IMR-90 (cell line): Measurements from ENCODE around the gene SLC6A6. TPM values are rescaled to one million over a fixed set of nuclear protein-coding genes. Genes with fewer than 3 reads are reported as not detected.

Experiments
- ATAC-seq: fragments of 200-7000 bp; cut with Tn5 transposase; 2 replicates; pipeline ENCODE4 v1.9.1; 2020; ENCODE audit warnings: low read depth, mild to moderate bottlenecking, moderate library complexity
- BruUV-seq: library from RNA; stranded (reverse); fragments of 400-500 nt; replicated peaks from 2 replicates; lab custom pipeline; 2021; lab: Mats Ljungman, UMichigan
- CTCF ChIA-PET: fragments of 300-600 bp; formaldehyde crosslinking; extraction: SDS; loops from one replicate; lab custom pipeline; 2021; ENCODE audit warnings: antibody characterized with exemption; lab: Yijun Ruan, JAX
- POLR2A ChIA-PET: fragments of 300-600 bp; sonication (Branson Sonifier 250); formaldehyde crosslinking; loops from one replicate; lab custom pipeline; 2022; ENCODE audit warnings: antibody characterized with exemption; ENCODE audit not compliant: unreplicated experiment; lab: Charles Lee
- DNase-seq: peaks from one replicate; pipeline ENCODE4 v3.0.0; 2013
- H2AFZ ChIP-seq: replicated peaks from 2 replicates; pipeline ENCODE3; 2013; ENCODE audit warnings: low read length, mild to moderate bottlenecking; ENCODE audit not compliant: poor library complexity
- H2AK5ac ChIP-seq: 2 replicates; pipeline ENCODE4 v1.6.1; 2013; ENCODE audit warnings: low read depth, low read length, inconsistent platforms
- H2AK9ac ChIP-seq: replicated peaks from 2 replicates; pipeline ENCODE3; 2013; ENCODE audit warnings: mild to moderate bottlenecking, low read depth, low read length, moderate library complexity; ENCODE audit not compliant: poor library complexity
- H2BK120ac ChIP-seq: 2 replicates; pipeline ENCODE4 v1.6.1; 2013; ENCODE audit warnings: low read depth, low read length, inconsistent platforms
- H2BK15ac ChIP-seq: 3 replicates; pipeline ENCODE4 v1.6.1; 2013; ENCODE audit warnings: low read depth, low read length, inconsistent platforms
- H2BK20ac ChIP-seq: 2 replicates; pipeline ENCODE4 v1.6.1; 2013; ENCODE audit warnings: low read depth, mild to moderate bottlenecking, inconsistent platforms, low read length, moderate library complexity
- H2BK5ac ChIP-seq: 2 replicates; pipeline ENCODE4 v1.6.1; 2013; ENCODE audit warnings: mild to moderate bottlenecking, low read depth, low read length, inconsistent platforms; ENCODE audit not compliant: poor library complexity, severe bottlenecking
- H3K14ac ChIP-seq: replicated peaks from 2 replicates; pipeline ENCODE4 v1.6.1; 2013; ENCODE audit warnings: low read depth, low read length, inconsistent platforms
- H3K18ac ChIP-seq: 2 replicates; pipeline ENCODE4 v1.6.1; 2013; ENCODE audit warnings: low read depth, low read length, control low read depth
- H3K23ac ChIP-seq: 2 replicates; pipeline ENCODE4 v1.6.1; 2013; ENCODE audit warnings: low read depth, low read length, inconsistent platforms
- H3K27ac ChIP-seq: 2 replicates; pipeline ENCODE4 v1.5.1; 2013; ENCODE audit warnings: mild to moderate bottlenecking, control low read depth, low read length; ENCODE audit not compliant: insufficient read depth
- H3K27me3 ChIP-seq: 2 replicates; pipeline ENCODE4 v1.6.1; 2013; ENCODE audit warnings: low read length; ENCODE audit not compliant: control insufficient read depth, insufficient read depth
- H3K36me3 ChIP-seq: 2 replicates; pipeline ENCODE4 v1.6.1; 2013; ENCODE audit warnings: low read length, mixed read lengths; ENCODE audit not compliant: control insufficient read depth, insufficient read depth
- H3K4ac ChIP-seq: 2 replicates; pipeline ENCODE4 v1.6.1; 2013; ENCODE audit warnings: low read depth, low read length, inconsistent platforms
- H3K4me1 ChIP-seq: 2 replicates; pipeline ENCODE4 v1.6.1; 2013; ENCODE audit warnings: low read length, mixed read lengths; ENCODE audit not compliant: control insufficient read depth, insufficient read depth
- H3K4me2 ChIP-seq: 2 replicates; pipeline ENCODE4 v1.6.1; 2013; ENCODE audit warnings: low read depth, mild to moderate bottlenecking, control low read depth, low read length, moderate library complexity
- H3K4me3 ChIP-seq: 2 replicates; pipeline ENCODE4 v1.5.1; 2013; ENCODE audit warnings: low read depth, mild to moderate bottlenecking, control low read depth, low read length, moderate library complexity; ENCODE audit not compliant: insufficient read depth
- H3K56ac ChIP-seq: 2 replicates; pipeline ENCODE4 v1.6.1; 2013; ENCODE audit warnings: low read length, inconsistent platforms; ENCODE audit not compliant: insufficient read depth; ENCODE audit errors: extremely low read depth
- H3K79me1 ChIP-seq, 2 experiments: 2 replicates each; pipeline ENCODE4 v1.6.1; 2013; ENCODE audit warnings: low read length in 2 of 2, inconsistent platforms in 1 of 2, low read depth in 1 of 2
- H3K9ac ChIP-seq: 2 replicates; pipeline ENCODE4 v1.6.1; 2013; ENCODE audit warnings: low read depth, low read length, control low read depth
- H3K9me1 ChIP-seq: 2 replicates; pipeline ENCODE4 v1.6.1; 2013; ENCODE audit warnings: low read length, inconsistent platforms; ENCODE audit not compliant: insufficient read depth
- H3K9me3 ChIP-seq: 2 replicates; pipeline ENCODE4 v1.6.1; 2013; ENCODE audit warnings: low read length; ENCODE audit not compliant: control insufficient read depth, insufficient read depth
- H4K20me1 ChIP-seq: 2 replicates; pipeline ENCODE4 v1.6.1; 2013; ENCODE audit warnings: low read length, inconsistent platforms; ENCODE audit not compliant: insufficient read depth
- H4K5ac ChIP-seq: 2 replicates; pipeline ENCODE4 v1.6.1; 2013; ENCODE audit warnings: mild to moderate bottlenecking, low read depth, low read length, control low read depth
- H4K8ac ChIP-seq, 2 experiments: 2 replicates each; pipeline ENCODE4 v1.6.1; 2013; ENCODE audit warnings: low read depth in 2 of 2, low read length in 2 of 2, control low read depth in 1 of 2, inconsistent platforms in 1 of 2
- H4K91ac ChIP-seq: 2 replicates; pipeline ENCODE4 v1.6.1; 2013; ENCODE audit warnings: low read depth, low read length, inconsistent platforms; ENCODE audit not compliant: insufficient read depth
- MAZ ChIP-seq: IDR thresholded peaks from 2 replicates; pipeline ENCODE4 v1.6.1; 2012; ENCODE audit warnings: low read depth, mild to moderate bottlenecking, low read length, improper control_type of control experiment, moderate library complexity, borderline replicate concordance
- NFE2L2 ChIP-seq: fragments of 150-350 bp; IDR thresholded peaks from 2 replicates; pipeline ENCODE4 v1.6.1; 2016; ENCODE audit warnings: low read depth, mild to moderate bottlenecking, low read length
- WGBS, 2 experiments: methylation state at CpG; one replicate each; pipeline versions ENCODE4 v1.1.5 to v1.1.7; 2013; ENCODE audit warnings: missing lambda C conversion rate in 2 of 2; ENCODE audit not compliant: insufficient read length in 1 of 2; ENCODE audit errors: extremely low coverage in 2 of 2; 5-methylcytosine and 5-hydroxymethylcytosine counted together
- dilution Hi-C: fragments of 300-500 bp; cut with HindIII; formaldehyde crosslinking; loops from one replicate; pipeline ENCODE4 v1.14.3; 2018; ENCODE audit warnings: low sequenced_read_pairs; ENCODE audit not compliant: unreplicated experiment
- in situ Hi-C: fragments of 300-500 bp; cut with MboI; formaldehyde crosslinking; loops from 3 replicates; pipeline ENCODE4 v1.14.3; 2019; ENCODE audit warnings: low sequenced_read_pairs, inconsistent platforms, mixed read lengths
- intact Hi-C: fragments of 100-400 bp; cut with micrococcal nuclease; formaldehyde crosslinking; loops from 2 replicates; pipeline ENCODE4 v1.10.0; 2022
- polyA plus RNA-seq, 3 experiments: library from polyadenylated mRNA; depleted of rRNA; stranded (reverse); fragments of >200 nt; gene quantifications; 2 replicates each; pipeline ENCODE4 v1.2.3, GENCODE V29; 2012; ENCODE audit warnings: low replicate concordance in 1 of 3
- total RNA-seq: library from RNA; depleted of rRNA; stranded (reverse); fragments of >200 nt; gene quantifications from 2 replicates; pipeline ENCODE4 v1.2.3, GENCODE V29; 2012

Gene SLC6A6
- total and polyA plus RNA-seq, 2 of the 4 experiments (the other 2 are of a cell fraction) = 29.9 to 39.4 TPM

DNA sequence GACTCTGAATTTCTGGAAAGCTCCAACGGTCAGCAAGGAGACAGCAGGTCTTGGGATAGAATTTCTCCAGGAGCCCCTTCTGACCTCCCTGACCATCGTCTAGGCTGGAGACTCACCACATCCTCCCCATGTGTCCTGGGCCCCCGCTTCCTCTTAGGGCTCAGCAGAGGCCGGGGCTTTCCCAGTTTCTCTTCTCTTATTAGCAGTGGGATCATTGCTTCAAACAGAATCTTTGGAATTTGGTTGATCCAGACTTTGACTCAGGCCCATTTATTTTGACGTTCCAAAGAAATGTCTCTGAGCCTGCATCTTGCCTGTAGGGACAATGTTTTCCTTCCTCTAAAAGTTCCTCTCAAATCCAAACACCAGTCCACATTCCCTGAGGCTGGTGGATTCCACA is 38.4 kb upstream of the SLC6A6 start:
- TF ChIP-seq MAZ = peak; percentile 30; the same call in 1 of the 2 replicates
- TF ChIP-seq NFE2L2 = no peak
- no peaks in the 10 kb centered on the region for H3K36me3 ChIP-seq
- peaks cover 22% of the 10 kb centered on the region for H3K9me1 ChIP-seq
- no peak overlapping the region for H2AK9ac ChIP-seq
- POLR2A ChIA-PET = no interaction called here
- intact Hi-C loops = no loop called here
- H4K8ac ChIP-seq = peak overlapping the region in 1 of 2 experiments; percentile 1; a peak in 1 of 4 replicates
- H3K4me2 ChIP-seq = no peak overlapping the region
- peaks cover 9% of the 10 kb centered on the region; the same call in 1 of the 2 replicates for H3K27me3 ChIP-seq
- H2BK120ac ChIP-seq = peak overlapping the region; percentile 65; the same call in 1 of the 2 replicates
- H3K9me3 ChIP-seq = no peaks in the 10 kb centered on the region
- BruUV-seq = no TSS peak
- H3K27ac ChIP-seq = no peak overlapping the region
- CTCF ChIA-PET = no interaction called here
- 52% methylated on average over 3 of the region's 5 CpGs; no CpG with 5 or more reads in 1 of the 2 experiments for WGBS, 2 experiments
- no peak overlapping the region for H4K5ac ChIP-seq
- no peaks in the 10 kb centered on the region for H4K20me1 ChIP-seq
- in situ Hi-C loops = no loop called here
- no peak overlapping the region for H3K9ac ChIP-seq
- no peaks in the 10 kb centered on the region for H3K79me1 ChIP-seq
- H3K14ac ChIP-seq = no peak overlapping the region
- peak overlapping the region; percentile 2; the same call in 1 of the 2 replicates for H2BK20ac ChIP-seq
- H2AK5ac ChIP-seq = no peak overlapping the region
- H3K56ac ChIP-seq = no peak overlapping the region
- H3K4ac ChIP-seq = peak overlapping the region; percentile 46; the same call in 1 of the 2 replicates
- H2BK5ac ChIP-seq = no peak overlapping the region
- H3K18ac ChIP-seq = no peak overlapping the region
- dilution Hi-C loops = no loop called here
- ATAC-seq = peak; percentile 36
- H3K23ac ChIP-seq = no peak overlapping the region
- DNase-seq = peak; percentile 67
- H4K91ac ChIP-seq = 0 out of 2 replicates have a peak overlapping the region, but pooled peaks have one; percentile 36
- no peak overlapping the region for H2AFZ ChIP-seq
- peaks cover 20% of the 10 kb centered on the region for H3K4me1 ChIP-seq
- H2BK15ac ChIP-seq = no peak overlapping the region
- no peak overlapping the region for H3K4me3 ChIP-seq
